Immature natural killer cell (primary cell): ENCODE data around the gene ACOX3. TPM values are rescaled to one million over a fixed set of nuclear protein-coding genes. Genes with fewer than 3 reads are reported as not detected.

Source experiments
- DNase-seq, 3 donors: peaks; one replicate each; pipeline ENCODE4 v3.0.0; 2022; ENCODE audit warnings: mixed read lengths in 1 of 3
- H3K27ac Mint-ChIP-seq, 6 donors: one replicate each; pipeline ENCODE4 v1.8.0; 2020; ENCODE audit warnings: mixed read lengths in 6 of 6, mild to moderate bottlenecking in 5 of 6, inconsistent platforms in 4 of 6, moderate library complexity in 3 of 6
- H3K27me3 Mint-ChIP-seq, 3 donors: one replicate each; pipeline ENCODE4 v1.8.0; 2020 to 2021; ENCODE audit warnings: low read depth in 3 of 3, mild to moderate bottlenecking in 3 of 3, mixed read lengths in 3 of 3, moderate library complexity in 3 of 3, inconsistent platforms in 1 of 3
- H3K36me3 Mint-ChIP-seq, 3 donors: one replicate each; pipeline ENCODE4 v1.8.0; 2020; ENCODE audit warnings: mixed read lengths in 3 of 3, inconsistent platforms in 2 of 3, mild to moderate bottlenecking in 2 of 3
- H3K4me1 Mint-ChIP-seq, 2 donors: one replicate each; pipeline ENCODE4 v1.8.0; 2020; ENCODE audit warnings: inconsistent platforms in 2 of 2, mild to moderate bottlenecking in 2 of 2, mixed read lengths in 2 of 2, moderate library complexity in 1 of 2
- H3K4me3 Mint-ChIP-seq, 5 donors: one replicate each; pipeline ENCODE4 v1.8.0; 2020; ENCODE audit warnings: mild to moderate bottlenecking in 5 of 5, mixed read lengths in 5 of 5, inconsistent platforms in 3 of 5, moderate library complexity in 3 of 5
- H3K9me3 Mint-ChIP-seq, 6 donors: one replicate each; pipeline ENCODE4 v1.8.0; 2020; ENCODE audit warnings: mild to moderate bottlenecking in 6 of 6, mixed read lengths in 6 of 6, inconsistent platforms in 4 of 6, moderate library complexity in 3 of 6
- polyA plus RNA-seq, 3 donors: library from polyadenylated mRNA; unstranded; fragments of 300-500 nt; fragmentation: Illumina TruSeq; gene quantifications; one replicate each; pipeline ENCODE4 v1.2.3, GENCODE V29; 2021

ACOX3 gene
- polyA plus RNA-seq, 3 donors from 2014 or later: 11.3 to 15.9 (median 15.8) TPM

GRCh38 chr4:8473198-8473919, 32.8 kb upstream of the ACOX3 start:
- Mint-ChIP-seq H3K27me3 (peaks cover 0 to 2% (median 2%) of the 10 kb centered on the region in 3 donors), H3K9me3 (peaks cover 0 to 1% (median 0%) of the 10 kb centered on the region in 6 donors), H3K27ac (no peak overlapping the region), H3K4me3 (no peak overlapping the region), H3K4me1 (no peaks in the 10 kb centered on the region), H3K36me3 (peaks cover 4 to 15% (median 9%) of the 10 kb centered on the region in 3 donors)
- DNase-seq: no peak

- H3K27ac Mint-ChIP-seq: peak overlapping the region in 1 of 6 donors; percentile 7
- H3K9me3 Mint-ChIP-seq: peaks cover 0 to 1% (median 0%) of the 10 kb centered on the region in 6 donors
- H3K27me3 Mint-ChIP-seq: peaks cover 0 to 2% (median 2%) of the 10 kb centered on the region in 3 donors
- H3K36me3 Mint-ChIP-seq: peaks cover 4 to 15% (median 9%) of the 10 kb centered on the region in 3 donors
- H3K4me1 Mint-ChIP-seq: no peaks in the 10 kb centered on the region
- no peak overlapping the region for H3K4me3 Mint-ChIP-seq
- DNase-seq: no peak
Measured at GRCh38 chr4:8472689-8473197, 32.2 kb upstream of the ACOX3 start.

- H3K27me3 Mint-ChIP-seq: peaks cover 0 to 2% (median 2%) of the 10 kb centered on the region in 3 donors
- peaks cover 0 to 1% (median 0%) of the 10 kb centered on the region in 6 donors for H3K9me3 Mint-ChIP-seq
- no peak for DNase-seq
- H3K4me3 Mint-ChIP-seq: no peak overlapping the region
- H3K36me3 Mint-ChIP-seq: peaks cover 4 to 15% (median 9%) of the 10 kb centered on the region in 3 donors
- H3K27ac Mint-ChIP-seq: no peak overlapping the region
- H3K4me1 Mint-ChIP-seq: no peaks in the 10 kb centered on the region
Measured at GRCh38 chr4:8472158-8472688, 31.7 kb upstream of the ACOX3 start.

GRCh38 chr4:8471211-8471875, 30.8 kb upstream of the ACOX3 start:
- Mint-ChIP-seq H3K4me1 (no peaks in the 10 kb centered on the region), H3K27ac (no peak overlapping the region), H3K27me3 (peaks cover 0 to 2% (median 2%) of the 10 kb centered on the region in 3 donors), H3K36me3 (peaks cover 4 to 16% (median 6%) of the 10 kb centered on the region in 3 donors), H3K4me3 (no peak overlapping the region), H3K9me3 (peaks cover 0 to 1% (median 0%) of the 10 kb centered on the region in 6 donors)
- DNase-seq: no peak

GRCh38 chr4:8470451-8471024, 30.0 kb upstream of the ACOX3 start:
- H3K9me3 Mint-ChIP-seq: peaks cover 0 to 1% (median 0%) of the 10 kb centered on the region in 6 donors
- peaks cover 5 to 11% (median 6%) of the 10 kb centered on the region in 3 donors for H3K36me3 Mint-ChIP-seq
- no peak overlapping the region for H3K4me3 Mint-ChIP-seq
- H3K27ac Mint-ChIP-seq: peak overlapping the region in 1 of 6 donors; percentile 25
- DNase-seq: no peak
- H3K4me1 Mint-ChIP-seq: no peaks in the 10 kb centered on the region
- peaks cover 0 to 2% (median 2%) of the 10 kb centered on the region in 3 donors for H3K27me3 Mint-ChIP-seq

- no peak overlapping the region for H3K27ac Mint-ChIP-seq
- DNase-seq: no peak
- no peak overlapping the region for H3K4me3 Mint-ChIP-seq
- peaks cover 0 to 2% (median 2%) of the 10 kb centered on the region in 3 donors for H3K27me3 Mint-ChIP-seq
- peaks cover 0 to 1% (median 0%) of the 10 kb centered on the region in 6 donors for H3K9me3 Mint-ChIP-seq
- H3K4me1 Mint-ChIP-seq: no peaks in the 10 kb centered on the region
- peaks cover 9 to 18% (median 10%) of the 10 kb centered on the region in 3 donors for H3K36me3 Mint-ChIP-seq
Measured at GRCh38 chr4:8469550-8469949, 29.0 kb upstream of the ACOX3 start.

- Mint-ChIP-seq H3K9me3 (peaks cover 0 to 1% (median 0%) of the 10 kb centered on the region in 6 donors), H3K27me3 (peaks cover 0 to 2% (median 2%) of the 10 kb centered on the region in 3 donors), H3K4me1 (no peaks in the 10 kb centered on the region), H3K27ac (no peak overlapping the region), H3K36me3 (peaks cover 9 to 18% (median 10%) of the 10 kb centered on the region in 3 donors), H3K4me3 (no peak overlapping the region)
- peak in 2 of 3 donors; percentile 12 to 17 for DNase-seq
Measured at GRCh38 chr4:8468746-8469535, 28.4 kb upstream of the ACOX3 start.

- Mint-ChIP-seq H3K36me3 (peaks cover 9 to 23% (median 18%) of the 10 kb centered on the region in 3 donors), H3K27ac (no peak overlapping the region), H3K9me3 (peaks cover 0 to under 1% (median 0%) of the 10 kb centered on the region in 6 donors), H3K4me3 (no peak overlapping the region), H3K4me1 (no peaks in the 10 kb centered on the region), H3K27me3 (peaks cover 0 to 2% (median 0%) of the 10 kb centered on the region in 3 donors)
- no peak for DNase-seq
Measured at GRCh38 chr4:8467016-8467415, 26.5 kb upstream of the ACOX3 start.

GRCh38 chr4:8465615-8466611, 25.4 kb upstream of the ACOX3 start:
- DNase-seq: no peak
- Mint-ChIP-seq H3K4me1 (no peaks in the 10 kb centered on the region), H3K4me3 (no peak overlapping the region), H3K9me3 (no peaks in the 10 kb centered on the region), H3K36me3 (peaks cover 9 to 23% (median 18%) of the 10 kb centered on the region in 3 donors), H3K27me3 (peaks cover 0 to 2% (median 0%) of the 10 kb centered on the region in 3 donors), H3K27ac (no peak overlapping the region)

GRCh38 chr4:8464381-8464780, 23.9 kb upstream of the ACOX3 start:
- Mint-ChIP-seq H3K36me3 (peaks cover 9 to 23% (median 18%) of the 10 kb centered on the region in 3 donors), H3K27ac (no peak overlapping the region)

GRCh38 chr4:8463811-8464210, 23.3 kb upstream of the ACOX3 start:
- H3K27ac Mint-ChIP-seq: no peak overlapping the region
- DNase-seq: no peak
- H3K4me1 Mint-ChIP-seq: no peaks in the 10 kb centered on the region
- H3K9me3 Mint-ChIP-seq: no peaks in the 10 kb centered on the region
- H3K36me3 Mint-ChIP-seq: peaks cover 9 to 23% (median 17%) of the 10 kb centered on the region in 3 donors
- H3K4me3 Mint-ChIP-seq: no peak overlapping the region
- H3K27me3 Mint-ChIP-seq: no peaks in the 10 kb centered on the region

More at GRCh38 chr4:8464381-8464780, 23.9 kb upstream of the ACOX3 start:
- H3K4me1 Mint-ChIP-seq: no peaks in the 10 kb centered on the region
- H3K9me3 Mint-ChIP-seq: no peaks in the 10 kb centered on the region
- no peak for DNase-seq
- H3K4me3 Mint-ChIP-seq: no peak overlapping the region
- no peaks in the 10 kb centered on the region for H3K27me3 Mint-ChIP-seq

GRCh38 chr4:8461616-8462015, 21.1 kb upstream of the ACOX3 start:
- H3K27ac Mint-ChIP-seq: no peak overlapping the region
- H3K27me3 Mint-ChIP-seq: no peaks in the 10 kb centered on the region
- H3K4me1 Mint-ChIP-seq: no peaks in the 10 kb centered on the region
- peaks cover 14 to 29% (median 25%) of the 10 kb centered on the region in 3 donors for H3K36me3 Mint-ChIP-seq
- DNase-seq: no peak
- H3K4me3 Mint-ChIP-seq: no peak overlapping the region
- H3K9me3 Mint-ChIP-seq: no peaks in the 10 kb centered on the region
